Suprapubic skin (tissue), 4 donors: ENCODE data around the gene RANBP1. TPM values are rescaled to one million over a fixed set of nuclear protein-coding genes. Genes with fewer than 3 reads are reported as not detected.

ENCODE experiments used
- DNase-seq, 2 donors: peaks; one replicate each; pipeline ENCODE4 v3.0.0-alpha.2; 2019; ENCODE audit warnings: low spot score in 2 of 2
- H3K27ac ChIP-seq: fragments of 200-600 bp; sonication (generic); one replicate; pipeline ENCODE4 v1.5.1; 2019
- H3K27me3 ChIP-seq: fragments of 200-600 bp; sonication (generic); one replicate; pipeline ENCODE4 v1.5.1; 2019
- H3K36me3 ChIP-seq: fragments of 200-600 bp; sonication (generic); one replicate; pipeline ENCODE4 v1.5.1; 2019
- H3K4me1 ChIP-seq: fragments of 200-600 bp; sonication (generic); one replicate; pipeline ENCODE4 v1.5.1; 2019
- H3K4me3 ChIP-seq: fragments of 200-600 bp; sonication (generic); one replicate; pipeline ENCODE4 v1.5.1; 2019; ENCODE audit warnings: mild to moderate bottlenecking
- H3K9me3 ChIP-seq: fragments of 200-600 bp; sonication (generic); one replicate; pipeline ENCODE4 v1.5.1; 2019
- CTCF ChIP-seq, 2 donors: fragments of 200-600 bp in 1 of 2; fragments of 450-650 bp in 1 of 2; sonication (generic) in 1 of 2; IDR thresholded peaks; one replicate each; pipeline ENCODE4 v1.5.1; 2016 to 2019; ENCODE audit warnings: antibody characterized with exemption in 2 of 2, mild to moderate bottlenecking in 1 of 2, moderate library complexity in 1 of 2
- EP300 ChIP-seq: sonication (generic); formaldehyde crosslinking; IDR thresholded peaks from one replicate; pipeline ENCODE4 v1.6.1; 2017; ENCODE audit warnings: antibody characterized with exemption
- POLR2A ChIP-seq, 2 donors: fragments of 450-650 bp; IDR thresholded peaks; one replicate each; pipeline ENCODE4 v1.6.1; 2017; ENCODE audit warnings: antibody characterized with exemption in 2 of 2, mild to moderate bottlenecking in 2 of 2, moderate library complexity in 2 of 2
- POLR2AphosphoS5 ChIP-seq, 3 donors: sonication (generic); formaldehyde crosslinking; IDR thresholded peaks; one replicate each; pipeline ENCODE4 v1.6.1; 2017; ENCODE audit warnings: antibody characterized with exemption in 3 of 3
- WGBS: methylation state at CpG from one replicate; pipeline ENCODE4 v1.1.5; 2018; 5-methylcytosine and 5-hydroxymethylcytosine counted together
- total RNA-seq, 4 donors: library from RNA; depleted of rRNA; stranded (reverse); fragments of >200 nt; gene quantifications; one replicate each; pipeline ENCODE4 v1.1.0, GENCODE V29; 2016

The RANBP1 gene
- total RNA-seq, 4 donors from 2014 or later, result 107 to 150 (median 119) TPM

- Histone ChIP-seq H3K9me3 (no peaks in the 10 kb centered on the region), H3K27ac (no peak overlapping the region), H3K4me3 (no peak overlapping the region), H3K27me3 (no peaks in the 10 kb centered on the region), H3K4me1 (peaks cover 12% of the 10 kb centered on the region), H3K36me3 (peaks cover 12% of the 10 kb centered on the region)
- whole genome bisulfite sequencing, result 90% methylated on average over 4 of the region's 4 CpGs
- DNase-seq, result no peak
- no peak for TF ChIP-seq POLR2AphosphoS5 (IDR thresholded peaks at IDR 0.05)
- TF ChIP-seq EP300, result no peak
- no peak for TF ChIP-seq POLR2A (IDR thresholded peaks at IDR 0.05)
- no peak for TF ChIP-seq CTCF (IDR thresholded peaks at IDR 0.05)
These were observed 35.3 kb downstream of the RANBP1 start for GRCh38 chr22:20151276-20151588.

- Histone ChIP-seq H3K9me3 (no peaks in the 10 kb centered on the region), H3K27me3 (peaks cover 7% of the 10 kb centered on the region), H3K4me3 (no peak overlapping the region), H3K4me1 (peaks cover 12% of the 10 kb centered on the region), H3K27ac (no peak overlapping the region), H3K36me3 (peaks cover 1% of the 10 kb centered on the region)
- TF ChIP-seq CTCF (IDR thresholded peaks at IDR 0.05) (no peak), POLR2A (IDR thresholded peaks at IDR 0.05) (no peak), EP300 (no peak), POLR2AphosphoS5 (IDR thresholded peaks at IDR 0.05) (no peak)
- WGBS, result 100% methylated on average over 1 of the region's 14 CpGs
- DNase-seq, result no peak
These were observed 36.6 kb downstream of the RANBP1 start for GRCh38 chr22:20152464-20152890.

- peaks cover 12% of the 10 kb centered on the region for H3K4me1 ChIP-seq
- no peak overlapping the region for H3K4me3 ChIP-seq
- no peak for TF ChIP-seq POLR2AphosphoS5 (IDR thresholded peaks at IDR 0.05)
- TF ChIP-seq POLR2A (IDR thresholded peaks at IDR 0.05), result no peak
- no peak for TF ChIP-seq CTCF (IDR thresholded peaks at IDR 0.05)
- no peak for TF ChIP-seq EP300
- WGBS, result 57% methylated on average over 14 of the region's 16 CpGs
- no peak for DNase-seq
- no peaks in the 10 kb centered on the region for H3K36me3 ChIP-seq
- H3K27me3 ChIP-seq, result peaks cover 12% of the 10 kb centered on the region
- H3K9me3 ChIP-seq, result no peaks in the 10 kb centered on the region
- no peak overlapping the region for H3K27ac ChIP-seq
These were observed 38.0 kb downstream of the RANBP1 start for GRCh38 chr22:20153945-20154344.

- no peak for DNase-seq
- Histone ChIP-seq H3K27me3 (peaks cover 12% of the 10 kb centered on the region), H3K27ac (no peak overlapping the region), H3K4me1 (peaks cover 12% of the 10 kb centered on the region), H3K36me3 (no peaks in the 10 kb centered on the region), H3K9me3 (no peaks in the 10 kb centered on the region), H3K4me3 (peak overlapping the region; percentile 28)
- WGBS, result 31% methylated on average over 6 of the region's 14 CpGs
- TF ChIP-seq CTCF (IDR thresholded peaks at IDR 0.05), result no peak
- no peak for TF ChIP-seq POLR2AphosphoS5 (IDR thresholded peaks at IDR 0.05)
- no peak for TF ChIP-seq EP300
- no peak for TF ChIP-seq POLR2A (IDR thresholded peaks at IDR 0.05)
These were observed 38.8 kb downstream of the RANBP1 start for GRCh38 chr22:20154602-20155187.

GRCh38 chr22:20155330-20156041 lies 39.6 kb downstream of the RANBP1 start:
- peak overlapping the region; percentile 28 for H3K4me3 ChIP-seq
- H3K27me3 ChIP-seq, result peaks cover 12% of the 10 kb centered on the region
- no peak for TF ChIP-seq CTCF (IDR thresholded peaks at IDR 0.05)
- TF ChIP-seq POLR2AphosphoS5 (IDR thresholded peaks at IDR 0.05), result no peak
- TF ChIP-seq EP300, result no peak
- TF ChIP-seq POLR2A (IDR thresholded peaks at IDR 0.05), result no peak
- no peaks in the 10 kb centered on the region for H3K36me3 ChIP-seq
- H3K9me3 ChIP-seq, result no peaks in the 10 kb centered on the region
- peaks cover 12% of the 10 kb centered on the region for H3K4me1 ChIP-seq
- DNase-seq, result no peak
- WGBS, result 52% methylated on average over 19 of the region's 30 CpGs
- no peak overlapping the region for H3K27ac ChIP-seq
